DND-41 (cell line): Measurements from ENCODE around the gene NKD1.

Experiments used
- EZH2 ChIP-seq: IDR thresholded peaks from 3 replicates; pipeline ENCODE4 v1.6.1; 2012; ENCODE audit warnings: borderline replicate concordance, low read depth, mild to moderate bottlenecking, moderate library complexity, low read length, inconsistent platforms; ENCODE audit not compliant: severe bottlenecking
- TF ChIP-seq, protein P1 (sequence below): IDR thresholded peaks from 2 replicates; pipeline ENCODE4 v1.5.1; 2012; ENCODE audit warnings: borderline replicate concordance, low read length, moderate library complexity, mild to moderate bottlenecking; ENCODE audit not compliant: poor library complexity, severe bottlenecking; ENCODE audit errors: extremely low read depth

DNA sequence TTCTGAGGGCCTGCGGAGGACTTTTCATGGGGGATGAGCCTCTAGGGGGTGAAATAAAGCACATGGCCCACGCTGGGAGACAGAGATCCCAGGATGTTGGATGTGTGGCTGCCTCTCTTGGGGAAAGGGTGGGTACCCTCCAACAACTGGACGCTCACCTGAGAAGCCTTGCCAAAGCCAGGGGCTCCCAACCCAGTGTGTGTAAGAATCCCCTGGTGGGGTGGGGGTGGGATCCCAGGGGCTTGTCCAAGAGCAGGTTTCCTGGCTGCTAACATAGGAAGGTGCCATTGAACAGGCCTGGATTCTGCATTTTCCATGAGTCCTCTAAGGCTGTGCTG lies 132.3 kb downstream of the NKD1 start:
- TF ChIP-seq, protein P1, sequence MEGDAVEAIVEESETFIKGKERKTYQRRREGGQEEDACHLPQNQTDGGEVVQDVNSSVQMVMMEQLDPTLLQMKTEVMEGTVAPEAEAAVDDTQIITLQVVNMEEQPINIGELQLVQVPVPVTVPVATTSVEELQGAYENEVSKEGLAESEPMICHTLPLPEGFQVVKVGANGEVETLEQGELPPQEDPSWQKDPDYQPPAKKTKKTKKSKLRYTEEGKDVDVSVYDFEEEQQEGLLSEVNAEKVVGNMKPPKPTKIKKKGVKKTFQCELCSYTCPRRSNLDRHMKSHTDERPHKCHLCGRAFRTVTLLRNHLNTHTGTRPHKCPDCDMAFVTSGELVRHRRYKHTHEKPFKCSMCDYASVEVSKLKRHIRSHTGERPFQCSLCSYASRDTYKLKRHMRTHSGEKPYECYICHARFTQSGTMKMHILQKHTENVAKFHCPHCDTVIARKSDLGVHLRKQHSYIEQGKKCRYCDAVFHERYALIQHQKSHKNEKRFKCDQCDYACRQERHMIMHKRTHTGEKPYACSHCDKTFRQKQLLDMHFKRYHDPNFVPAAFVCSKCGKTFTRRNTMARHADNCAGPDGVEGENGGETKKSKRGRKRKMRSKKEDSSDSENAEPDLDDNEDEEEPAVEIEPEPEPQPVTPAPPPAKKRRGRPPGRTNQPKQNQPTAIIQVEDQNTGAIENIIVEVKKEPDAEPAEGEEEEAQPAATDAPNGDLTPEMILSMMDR, result no peak
- TF ChIP-seq EZH2, result no peak
